Stomach (tissue), 4 donors: ENCODE measurements around the gene DCBLD1.

Experiments used
- EP300 ChIP-seq: sonication (generic); formaldehyde crosslinking; IDR thresholded peaks from one replicate; pipeline ENCODE4 v1.6.1; 2017; ENCODE audit warnings: antibody characterized with exemption
- POLR2A ChIP-seq, 4 donors: fragments of 450-650 bp; IDR thresholded peaks; one replicate each; pipeline ENCODE4 v1.6.1; 2016; ENCODE audit warnings: antibody characterized with exemption in 4 of 4, control low read depth in 2 of 4, mild to moderate bottlenecking in 1 of 4, moderate library complexity in 1 of 4
- POLR2AphosphoS5 ChIP-seq, 3 donors: sonication (generic); formaldehyde crosslinking; IDR thresholded peaks; one replicate each; pipeline ENCODE4 v1.6.1; 2016; ENCODE audit warnings: antibody characterized with exemption in 3 of 3
- TF ChIP-seq, protein P1 (sequence below), 7 experiments: fragments of 450-650 bp in 4 of 7; fragments of 200-600 bp in 3 of 7; sonication (generic) in 3 of 7; IDR thresholded peaks; one replicate each; pipeline ENCODE4 v1.5.1; 2016 to 2019; ENCODE audit warnings: antibody characterized with exemption in 7 of 7, control low read depth in 2 of 7, mild to moderate bottlenecking in 1 of 7

DNA sequence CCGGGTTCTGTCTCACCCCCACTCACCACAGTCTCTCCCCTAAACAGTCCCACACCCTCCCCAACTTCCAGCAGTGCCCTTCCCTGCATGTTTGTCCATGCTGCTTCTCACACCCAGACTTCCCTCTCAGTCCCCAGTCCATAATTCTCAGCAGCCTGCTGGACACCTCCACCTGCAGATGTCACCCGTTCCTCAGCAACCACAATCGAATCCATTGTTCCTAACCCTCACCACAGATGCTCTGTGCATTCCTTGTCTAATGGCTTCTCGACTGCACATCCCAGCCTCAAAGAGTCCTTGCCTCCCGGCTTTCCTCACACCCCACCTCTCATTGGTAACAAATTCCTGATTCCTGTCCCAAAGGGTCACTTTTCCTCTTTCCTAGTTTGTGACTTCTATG lies 64.2 kb downstream of the DCBLD1 start:
- TF ChIP-seq, protein P1, sequence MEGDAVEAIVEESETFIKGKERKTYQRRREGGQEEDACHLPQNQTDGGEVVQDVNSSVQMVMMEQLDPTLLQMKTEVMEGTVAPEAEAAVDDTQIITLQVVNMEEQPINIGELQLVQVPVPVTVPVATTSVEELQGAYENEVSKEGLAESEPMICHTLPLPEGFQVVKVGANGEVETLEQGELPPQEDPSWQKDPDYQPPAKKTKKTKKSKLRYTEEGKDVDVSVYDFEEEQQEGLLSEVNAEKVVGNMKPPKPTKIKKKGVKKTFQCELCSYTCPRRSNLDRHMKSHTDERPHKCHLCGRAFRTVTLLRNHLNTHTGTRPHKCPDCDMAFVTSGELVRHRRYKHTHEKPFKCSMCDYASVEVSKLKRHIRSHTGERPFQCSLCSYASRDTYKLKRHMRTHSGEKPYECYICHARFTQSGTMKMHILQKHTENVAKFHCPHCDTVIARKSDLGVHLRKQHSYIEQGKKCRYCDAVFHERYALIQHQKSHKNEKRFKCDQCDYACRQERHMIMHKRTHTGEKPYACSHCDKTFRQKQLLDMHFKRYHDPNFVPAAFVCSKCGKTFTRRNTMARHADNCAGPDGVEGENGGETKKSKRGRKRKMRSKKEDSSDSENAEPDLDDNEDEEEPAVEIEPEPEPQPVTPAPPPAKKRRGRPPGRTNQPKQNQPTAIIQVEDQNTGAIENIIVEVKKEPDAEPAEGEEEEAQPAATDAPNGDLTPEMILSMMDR (IDR thresholded peaks at IDR 0.05) = no peak
- TF ChIP-seq POLR2AphosphoS5 (IDR thresholded peaks at IDR 0.05) (no peak), POLR2A (IDR thresholded peaks at IDR 0.05) (no peak), EP300 (no peak)
